ENCODE results near the gene ANO10.
"Not testable (repeated sequence)": the region's sequence is repeated elsewhere in the genome, so short reads cannot be mapped to it uniquely, and the experiment has no call there.

Gene ANO10

GRCh38 chr3:43364494-43364893 lies 257.3 kb downstream of the ANO10 start:
- Histone ChIP-seq H3K4me3 (ENCODE audit: low read depth in 1 of 2, low read length in 2 of 2) (no peak overlapping the region), H3K27me3 (ENCODE audit: control insufficient read depth in 1 of 2, insufficient read depth in 2 of 2, low read length in 2 of 2) (no peaks in the 10 kb centered on the region), H3K36me3 (ENCODE audit: control insufficient read depth in 1 of 2, insufficient read depth in 2 of 2, low read length in 2 of 2) (peaks cover 0 to 18% of the 10 kb centered on the region in 2 donors), H3K9ac (ENCODE audit: low read depth in 1 of 2, low read length in 2 of 2) (no peak overlapping the region), H3K27ac (ENCODE audit: low read depth, low read length) (no peak overlapping the region), H3K9me3 (ENCODE audit: control insufficient read depth in 1 of 2, low read length in 2 of 2) (no peaks in the 10 kb centered on the region), H3K4me1 (ENCODE audit: control insufficient read depth in 1 of 2, insufficient read depth in 2 of 2, low read length in 2 of 2) (peaks cover 0 to 12% of the 10 kb centered on the region in 2 donors)

- H3K4me1 ChIP-seq (ENCODE audit: control insufficient read depth in 1 of 2, insufficient read depth in 2 of 2, low read length in 2 of 2) = peaks cover 0 to 12% of the 10 kb centered on the region in 2 donors
- H3K9me3 ChIP-seq (ENCODE audit: control insufficient read depth in 1 of 2, low read length in 2 of 2) = no peaks in the 10 kb centered on the region
- H3K36me3 ChIP-seq (ENCODE audit: control insufficient read depth in 1 of 2, insufficient read depth in 2 of 2, low read length in 2 of 2) = peaks cover 0 to 18% of the 10 kb centered on the region in 2 donors
- no peak overlapping the region for H3K27ac ChIP-seq (ENCODE audit: low read depth, low read length)
- no peaks in the 10 kb centered on the region for H3K27me3 ChIP-seq (ENCODE audit: control insufficient read depth in 1 of 2, insufficient read depth in 2 of 2, low read length in 2 of 2)
- no peak overlapping the region for H3K9ac ChIP-seq (ENCODE audit: low read depth in 1 of 2, low read length in 2 of 2)
- no peak overlapping the region for H3K4me3 ChIP-seq (ENCODE audit: low read depth in 1 of 2, low read length in 2 of 2)
Observed at GRCh38 chr3:43363621-43364266, 258.1 kb downstream of the ANO10 start.

- peaks cover 0 to 12% of the 10 kb centered on the region in 2 donors for H3K4me1 ChIP-seq (ENCODE audit: control insufficient read depth in 1 of 2, insufficient read depth in 2 of 2, low read length in 2 of 2)
- no peak overlapping the region for H3K9ac ChIP-seq (ENCODE audit: low read depth in 1 of 2, low read length in 2 of 2)
Observed at GRCh38 chr3:43362961-43363360, 258.9 kb downstream of the ANO10 start.

GRCh38 chr3:43362183-43362582 lies 259.6 kb downstream of the ANO10 start:
- H3K4me1 ChIP-seq (ENCODE audit: control insufficient read depth in 1 of 2, insufficient read depth in 2 of 2, low read length in 2 of 2) = peaks cover 0 to 12% of the 10 kb centered on the region in 2 donors
- no peaks in the 10 kb centered on the region for H3K27me3 ChIP-seq (ENCODE audit: control insufficient read depth in 1 of 2, insufficient read depth in 2 of 2, low read length in 2 of 2)
- H3K36me3 ChIP-seq (ENCODE audit: control insufficient read depth in 1 of 2, insufficient read depth in 2 of 2, low read length in 2 of 2) = peaks cover 0 to 18% of the 10 kb centered on the region in 2 donors
- no peak overlapping the region for H3K9ac ChIP-seq (ENCODE audit: low read depth in 1 of 2, low read length in 2 of 2)
- no peak overlapping the region for H3K4me3 ChIP-seq (ENCODE audit: low read depth in 1 of 2, low read length in 2 of 2)
- no peak overlapping the region for H3K27ac ChIP-seq (ENCODE audit: low read depth, low read length)
- H3K9me3 ChIP-seq (ENCODE audit: control insufficient read depth in 1 of 2, low read length in 2 of 2) = peaks cover 0 to 4% of the 10 kb centered on the region in 2 donors

More at GRCh38 chr3:43362961-43363360, 258.9 kb downstream of the ANO10 start:
- peaks cover 0 to 18% of the 10 kb centered on the region in 2 donors for H3K36me3 ChIP-seq (ENCODE audit: control insufficient read depth in 1 of 2, insufficient read depth in 2 of 2, low read length in 2 of 2)
- H3K27ac ChIP-seq (ENCODE audit: low read depth, low read length) = no peak overlapping the region
- no peak overlapping the region for H3K4me3 ChIP-seq (ENCODE audit: low read depth in 1 of 2, low read length in 2 of 2)
- H3K9me3 ChIP-seq (ENCODE audit: control insufficient read depth in 1 of 2, low read length in 2 of 2) = peaks cover 0 to 4% of the 10 kb centered on the region in 2 donors
- no peaks in the 10 kb centered on the region for H3K27me3 ChIP-seq (ENCODE audit: control insufficient read depth in 1 of 2, insufficient read depth in 2 of 2, low read length in 2 of 2)

GRCh38 chr3:43361077-43361476 lies 260.7 kb downstream of the ANO10 start:
- peaks cover 0 to 15% of the 10 kb centered on the region in 2 donors for H3K36me3 ChIP-seq (ENCODE audit: control insufficient read depth in 1 of 2, insufficient read depth in 2 of 2, low read length in 2 of 2)
- no peak overlapping the region for H3K4me3 ChIP-seq (ENCODE audit: low read depth in 1 of 2, low read length in 2 of 2)
- H3K4me1 ChIP-seq (ENCODE audit: control insufficient read depth in 1 of 2, insufficient read depth in 2 of 2, low read length in 2 of 2) = peaks cover 0 to 4% of the 10 kb centered on the region in 2 donors
- H3K27me3 ChIP-seq (ENCODE audit: control insufficient read depth in 1 of 2, insufficient read depth in 2 of 2, low read length in 2 of 2) = no peaks in the 10 kb centered on the region
- peaks cover 0 to 6% of the 10 kb centered on the region in 2 donors for H3K9me3 ChIP-seq (ENCODE audit: control insufficient read depth in 1 of 2, low read length in 2 of 2)
- no peak overlapping the region for H3K9ac ChIP-seq (ENCODE audit: low read depth in 1 of 2, low read length in 2 of 2)
- H3K27ac ChIP-seq (ENCODE audit: low read depth, low read length) = no peak overlapping the region

GRCh38 chr3:43356033-43356432 lies 265.8 kb downstream of the ANO10 start:
- H3K36me3 ChIP-seq (ENCODE audit: control insufficient read depth in 1 of 2, insufficient read depth in 2 of 2, low read length in 2 of 2) = peaks cover 2 to 14% of the 10 kb centered on the region in 2 donors
- peaks cover 2 to 34% of the 10 kb centered on the region in 2 donors for H3K9me3 ChIP-seq (ENCODE audit: control insufficient read depth in 1 of 2, low read length in 2 of 2)
- not testable (repeated sequence) for H3K4me1 ChIP-seq (ENCODE audit: control insufficient read depth in 1 of 2, insufficient read depth in 2 of 2, low read length in 2 of 2); H3K9ac ChIP-seq (ENCODE audit: low read depth in 1 of 2, low read length in 2 of 2); H3K4me3 ChIP-seq (ENCODE audit: low read depth in 1 of 2, low read length in 2 of 2); H3K27me3 ChIP-seq (ENCODE audit: control insufficient read depth in 1 of 2, insufficient read depth in 2 of 2, low read length in 2 of 2); H3K27ac ChIP-seq (ENCODE audit: low read depth, low read length)

GRCh38 chr3:43353923-43354670 lies 267.7 kb downstream of the ANO10 start:
- Histone ChIP-seq H3K27me3 (ENCODE audit: control insufficient read depth in 1 of 2, insufficient read depth in 2 of 2, low read length in 2 of 2) (no peaks in the 10 kb centered on the region), H3K36me3 (ENCODE audit: control insufficient read depth in 1 of 2, insufficient read depth in 2 of 2, low read length in 2 of 2) (peaks cover 21 to 23% of the 10 kb centered on the region in 2 donors), H3K27ac (ENCODE audit: low read depth, low read length) (no peak overlapping the region), H3K4me3 (ENCODE audit: low read depth in 1 of 2, low read length in 2 of 2) (no peak overlapping the region), H3K9me3 (ENCODE audit: control insufficient read depth in 1 of 2, low read length in 2 of 2) (peaks cover 2 to 34% of the 10 kb centered on the region in 2 donors), H3K4me1 (ENCODE audit: control insufficient read depth in 1 of 2, insufficient read depth in 2 of 2, low read length in 2 of 2) (no peaks in the 10 kb centered on the region), H3K9ac (ENCODE audit: low read depth in 1 of 2, low read length in 2 of 2) (no peak overlapping the region)

GRCh38 chr3:43353393-43353792 lies 268.4 kb downstream of the ANO10 start:
- Histone ChIP-seq H3K9me3 (ENCODE audit: control insufficient read depth in 1 of 2, low read length in 2 of 2) (peaks cover 2 to 34% of the 10 kb centered on the region in 2 donors), H3K27ac (ENCODE audit: low read depth, low read length) (no peak overlapping the region), H3K4me1 (ENCODE audit: control insufficient read depth in 1 of 2, insufficient read depth in 2 of 2, low read length in 2 of 2) (no peaks in the 10 kb centered on the region), H3K9ac (ENCODE audit: low read depth in 1 of 2, low read length in 2 of 2) (no peak overlapping the region), H3K27me3 (ENCODE audit: control insufficient read depth in 1 of 2, insufficient read depth in 2 of 2, low read length in 2 of 2) (no peaks in the 10 kb centered on the region), H3K36me3 (ENCODE audit: control insufficient read depth in 1 of 2, insufficient read depth in 2 of 2, low read length in 2 of 2) (peaks cover 24 to 28% of the 10 kb centered on the region in 2 donors), H3K4me3 (ENCODE audit: low read depth in 1 of 2, low read length in 2 of 2) (no peak overlapping the region)

- no peak overlapping the region for H3K27ac ChIP-seq (ENCODE audit: low read depth, low read length)
- H3K9me3 ChIP-seq (ENCODE audit: control insufficient read depth in 1 of 2, low read length in 2 of 2) = peaks cover 0 to 21% of the 10 kb centered on the region in 2 donors
- H3K4me3 ChIP-seq (ENCODE audit: low read depth in 1 of 2, low read length in 2 of 2) = no peak overlapping the region
- H3K27me3 ChIP-seq (ENCODE audit: control insufficient read depth in 1 of 2, insufficient read depth in 2 of 2, low read length in 2 of 2) = no peaks in the 10 kb centered on the region
- no peaks in the 10 kb centered on the region for H3K4me1 ChIP-seq (ENCODE audit: control insufficient read depth in 1 of 2, insufficient read depth in 2 of 2, low read length in 2 of 2)
- no peak overlapping the region for H3K9ac ChIP-seq (ENCODE audit: low read depth in 1 of 2, low read length in 2 of 2)
- H3K36me3 ChIP-seq (ENCODE audit: control insufficient read depth in 1 of 2, insufficient read depth in 2 of 2, low read length in 2 of 2) = peaks cover 48 to 59% of the 10 kb centered on the region in 2 donors
Observed at GRCh38 chr3:43349716-43350115, 272.1 kb downstream of the ANO10 start.

GRCh38 chr3:43348852-43349574 lies 272.8 kb downstream of the ANO10 start:
- H3K27ac ChIP-seq (ENCODE audit: low read depth, low read length) = no peak overlapping the region
- H3K27me3 ChIP-seq (ENCODE audit: control insufficient read depth in 1 of 2, insufficient read depth in 2 of 2, low read length in 2 of 2) = no peaks in the 10 kb centered on the region
- H3K9me3 ChIP-seq (ENCODE audit: control insufficient read depth in 1 of 2, low read length in 2 of 2) = peaks cover 0 to 14% of the 10 kb centered on the region in 2 donors
- no peak overlapping the region for H3K4me3 ChIP-seq (ENCODE audit: low read depth in 1 of 2, low read length in 2 of 2)
- peaks cover 48 to 67% of the 10 kb centered on the region in 2 donors for H3K36me3 ChIP-seq (ENCODE audit: control insufficient read depth in 1 of 2, insufficient read depth in 2 of 2, low read length in 2 of 2)
- no peaks in the 10 kb centered on the region for H3K4me1 ChIP-seq (ENCODE audit: control insufficient read depth in 1 of 2, insufficient read depth in 2 of 2, low read length in 2 of 2)
- H3K9ac ChIP-seq (ENCODE audit: low read depth in 1 of 2, low read length in 2 of 2) = no peak overlapping the region

All from duodenal mucosa (tissue), 2 donors.